ENCODE measurements around the gene ELOVL7. TPM values are rescaled to one million over a fixed set of nuclear protein-coding genes. Genes with fewer than 3 reads are reported as not detected.

The ELOVL7 gene
- total and polyA plus RNA-seq, 4 donors, result 0.21 to 2.3 (median 0.76) TPM

DNA sequence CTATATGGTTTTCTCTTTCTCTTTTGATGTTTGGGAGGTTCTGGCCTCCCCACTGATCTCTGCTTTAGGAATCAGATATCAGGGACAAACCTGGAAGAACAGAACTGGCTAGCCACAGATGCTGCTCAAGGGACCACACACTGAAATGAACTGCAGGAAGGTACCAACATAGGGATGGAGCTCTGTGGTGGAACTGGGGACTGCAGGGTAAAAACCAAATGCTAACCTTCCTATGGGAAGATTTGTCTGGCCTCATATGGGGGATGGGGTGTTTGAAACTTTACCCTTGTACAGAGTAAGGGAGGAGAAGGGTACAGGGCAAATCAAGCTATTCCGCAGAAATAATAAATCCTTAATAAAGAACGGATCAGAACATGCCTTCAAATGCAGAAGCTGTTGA lies 49.4 kb downstream of the ELOVL7 start:
- Histone ChIP-seq H3K4me3 (ENCODE audit: low read depth in 1 of 3, low read length in 3 of 3) (no peak overlapping the region), H3K27me3 (ENCODE audit: control insufficient read depth in 4 of 4, insufficient read depth in 4 of 4, low read length in 3 of 4) (no peaks in the 10 kb centered on the region), H3K9me3 (ENCODE audit: control insufficient read depth in 4 of 4, low read length in 3 of 4) (no peaks in the 10 kb centered on the region), H3K27ac (ENCODE audit: low read depth in 1 of 2, low read length in 2 of 2) (no peak overlapping the region), H3K36me3 (ENCODE audit: control insufficient read depth in 4 of 4, insufficient read depth in 3 of 4, low read depth in 1 of 4, low read length in 3 of 4) (no peaks in the 10 kb centered on the region), H3K9ac (ENCODE audit: low read depth in 1 of 2, low read length in 2 of 2) (no peak overlapping the region), H3K4me1 (ENCODE audit: control insufficient read depth in 4 of 4, insufficient read depth in 4 of 4, low read length in 3 of 4) (peaks cover 0 to under 1% (median 0%) of the 10 kb centered on the region in 4 donors)
- TF ChIP-seq, protein P1, sequence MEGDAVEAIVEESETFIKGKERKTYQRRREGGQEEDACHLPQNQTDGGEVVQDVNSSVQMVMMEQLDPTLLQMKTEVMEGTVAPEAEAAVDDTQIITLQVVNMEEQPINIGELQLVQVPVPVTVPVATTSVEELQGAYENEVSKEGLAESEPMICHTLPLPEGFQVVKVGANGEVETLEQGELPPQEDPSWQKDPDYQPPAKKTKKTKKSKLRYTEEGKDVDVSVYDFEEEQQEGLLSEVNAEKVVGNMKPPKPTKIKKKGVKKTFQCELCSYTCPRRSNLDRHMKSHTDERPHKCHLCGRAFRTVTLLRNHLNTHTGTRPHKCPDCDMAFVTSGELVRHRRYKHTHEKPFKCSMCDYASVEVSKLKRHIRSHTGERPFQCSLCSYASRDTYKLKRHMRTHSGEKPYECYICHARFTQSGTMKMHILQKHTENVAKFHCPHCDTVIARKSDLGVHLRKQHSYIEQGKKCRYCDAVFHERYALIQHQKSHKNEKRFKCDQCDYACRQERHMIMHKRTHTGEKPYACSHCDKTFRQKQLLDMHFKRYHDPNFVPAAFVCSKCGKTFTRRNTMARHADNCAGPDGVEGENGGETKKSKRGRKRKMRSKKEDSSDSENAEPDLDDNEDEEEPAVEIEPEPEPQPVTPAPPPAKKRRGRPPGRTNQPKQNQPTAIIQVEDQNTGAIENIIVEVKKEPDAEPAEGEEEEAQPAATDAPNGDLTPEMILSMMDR (IDR thresholded peaks at IDR 0.05; ENCODE audit: low read depth, low read length, missing input control), result no peak
- no peak for TF ChIP-seq JUND (IDR thresholded peaks at IDR 0.05)
- TF ChIP-seq, protein P2, sequence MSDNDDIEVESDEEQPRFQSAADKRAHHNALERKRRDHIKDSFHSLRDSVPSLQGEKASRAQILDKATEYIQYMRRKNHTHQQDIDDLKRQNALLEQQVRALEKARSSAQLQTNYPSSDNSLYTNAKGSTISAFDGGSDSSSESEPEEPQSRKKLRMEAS (IDR thresholded peaks at IDR 0.05), result no peak
- TF ChIP-seq YY1 (IDR thresholded peaks at IDR 0.05), result no peak
- TF ChIP-seq SP1 (IDR thresholded peaks at IDR 0.05), result no peak
- TF ChIP-seq NR2F2 (IDR thresholded peaks at IDR 0.05), result no peak
- no peak for TF ChIP-seq RAD21 (IDR thresholded peaks at IDR 0.05)
- no peak for TF ChIP-seq RXRA (IDR thresholded peaks at IDR 0.05)
- no peak for TF ChIP-seq EGR1 (IDR thresholded peaks at IDR 0.05; ENCODE audit: low read depth in 2 of 2)
- TF ChIP-seq GABPA (IDR thresholded peaks at IDR 0.05 in 1 of 2, conservative IDR thresholded peaks at IDR 0.05 in 1 of 2), result no peak
- TF ChIP-seq, protein P3, sequence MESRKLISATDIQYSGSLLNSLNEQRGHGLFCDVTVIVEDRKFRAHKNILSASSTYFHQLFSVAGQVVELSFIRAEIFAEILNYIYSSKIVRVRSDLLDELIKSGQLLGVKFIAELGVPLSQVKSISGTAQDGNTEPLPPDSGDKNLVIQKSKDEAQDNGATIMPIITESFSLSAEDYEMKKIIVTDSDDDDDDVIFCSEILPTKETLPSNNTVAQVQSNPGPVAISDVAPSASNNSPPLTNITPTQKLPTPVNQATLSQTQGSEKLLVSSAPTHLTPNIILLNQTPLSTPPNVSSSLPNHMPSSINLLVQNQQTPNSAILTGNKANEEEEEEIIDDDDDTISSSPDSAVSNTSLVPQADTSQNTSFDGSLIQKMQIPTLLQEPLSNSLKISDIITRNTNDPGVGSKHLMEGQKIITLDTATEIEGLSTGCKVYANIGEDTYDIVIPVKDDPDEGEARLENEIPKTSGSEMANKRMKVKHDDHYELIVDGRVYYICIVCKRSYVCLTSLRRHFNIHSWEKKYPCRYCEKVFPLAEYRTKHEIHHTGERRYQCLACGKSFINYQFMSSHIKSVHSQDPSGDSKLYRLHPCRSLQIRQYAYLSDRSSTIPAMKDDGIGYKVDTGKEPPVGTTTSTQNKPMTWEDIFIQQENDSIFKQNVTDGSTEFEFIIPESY (IDR thresholded peaks at IDR 0.05), result no peak
- TF ChIP-seq, protein P4, sequence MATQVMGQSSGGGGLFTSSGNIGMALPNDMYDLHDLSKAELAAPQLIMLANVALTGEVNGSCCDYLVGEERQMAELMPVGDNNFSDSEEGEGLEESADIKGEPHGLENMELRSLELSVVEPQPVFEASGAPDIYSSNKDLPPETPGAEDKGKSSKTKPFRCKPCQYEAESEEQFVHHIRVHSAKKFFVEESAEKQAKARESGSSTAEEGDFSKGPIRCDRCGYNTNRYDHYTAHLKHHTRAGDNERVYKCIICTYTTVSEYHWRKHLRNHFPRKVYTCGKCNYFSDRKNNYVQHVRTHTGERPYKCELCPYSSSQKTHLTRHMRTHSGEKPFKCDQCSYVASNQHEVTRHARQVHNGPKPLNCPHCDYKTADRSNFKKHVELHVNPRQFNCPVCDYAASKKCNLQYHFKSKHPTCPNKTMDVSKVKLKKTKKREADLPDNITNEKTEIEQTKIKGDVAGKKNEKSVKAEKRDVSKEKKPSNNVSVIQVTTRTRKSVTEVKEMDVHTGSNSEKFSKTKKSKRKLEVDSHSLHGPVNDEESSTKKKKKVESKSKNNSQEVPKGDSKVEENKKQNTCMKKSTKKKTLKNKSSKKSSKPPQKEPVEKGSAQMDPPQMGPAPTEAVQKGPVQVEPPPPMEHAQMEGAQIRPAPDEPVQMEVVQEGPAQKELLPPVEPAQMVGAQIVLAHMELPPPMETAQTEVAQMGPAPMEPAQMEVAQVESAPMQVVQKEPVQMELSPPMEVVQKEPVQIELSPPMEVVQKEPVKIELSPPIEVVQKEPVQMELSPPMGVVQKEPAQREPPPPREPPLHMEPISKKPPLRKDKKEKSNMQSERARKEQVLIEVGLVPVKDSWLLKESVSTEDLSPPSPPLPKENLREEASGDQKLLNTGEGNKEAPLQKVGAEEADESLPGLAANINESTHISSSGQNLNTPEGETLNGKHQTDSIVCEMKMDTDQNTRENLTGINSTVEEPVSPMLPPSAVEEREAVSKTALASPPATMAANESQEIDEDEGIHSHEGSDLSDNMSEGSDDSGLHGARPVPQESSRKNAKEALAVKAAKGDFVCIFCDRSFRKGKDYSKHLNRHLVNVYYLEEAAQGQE (IDR thresholded peaks at IDR 0.05), result no peak
- no peak for TF ChIP-seq FOXA1 (IDR thresholded peaks at IDR 0.05)
- TF ChIP-seq, protein P5, sequence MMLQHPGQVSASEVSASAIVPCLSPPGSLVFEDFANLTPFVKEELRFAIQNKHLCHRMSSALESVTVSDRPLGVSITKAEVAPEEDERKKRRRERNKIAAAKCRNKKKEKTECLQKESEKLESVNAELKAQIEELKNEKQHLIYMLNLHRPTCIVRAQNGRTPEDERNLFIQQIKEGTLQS (IDR thresholded peaks at IDR 0.05), result no peak
- no peak for TF ChIP-seq FOXA2 (IDR thresholded peaks at IDR 0.05)
- no peak for TF ChIP-seq HNF4A (conservative IDR thresholded peaks at IDR 0.05)
- TF ChIP-seq HNF4G (IDR thresholded peaks at IDR 0.05), result no peak
- no peak for TF ChIP-seq TAF1 (conservative IDR thresholded peaks at IDR 0.05)
- 94% methylated on average over 2 of the region's 2 CpGs for WGBS
- no peak for DNase-seq (ENCODE audit: low spot score)
